Naive thymus-derived CD4-positive, alpha-beta T cell (primary cell): ENCODE measurements around the gene XKR7. TPM values are rescaled to one million over a fixed set of nuclear protein-coding genes. Genes with fewer than 3 reads are reported as not detected.
"Not testable (repeated sequence)": the region's sequence is repeated elsewhere in the genome, so short reads cannot be mapped to it uniquely, and the experiment has no call there.

Experiments used
- ATAC-seq: fragments of 150-1000 bp; cut with Tn5 transposase; 2 replicates; pipeline ENCODE4 v1.10.0; 2021; ENCODE audit warnings: mild to moderate bottlenecking, moderate library complexity
- CTCF ChIA-PET: fragments of 350-600 bp; sonication (Branson Sonifier 250); formaldehyde crosslinking; loops from one replicate; lab custom pipeline; 2021; ENCODE audit warnings: antibody characterized with exemption; lab: Charles Lee
- POLR2A ChIA-PET: fragments of 350-600 bp; sonication (Branson Sonifier 250); formaldehyde crosslinking; loops from one replicate; lab custom pipeline; 2021; ENCODE audit warnings: antibody characterized with exemption, inconsistent platforms; lab: Charles Lee
- DNase-seq, 9 donors: peaks; one replicate each; pipeline versions ENCODE4 v3.0.0 to v3.0.0-alpha.2; 2020 to 2022; ENCODE audit warnings: mixed read lengths in 1 of 9
- H3K27ac ChIP-seq: one replicate; pipeline ENCODE4 v1.7.0; 2013; ENCODE audit warnings: mild to moderate bottlenecking, low read depth, low read length, moderate library complexity
- H3K27me3 ChIP-seq, 2 donors: one replicate each; pipeline ENCODE4 v1.7.0; 2013; ENCODE audit warnings: low read length in 2 of 2, mild to moderate bottlenecking in 2 of 2, moderate library complexity in 2 of 2; ENCODE audit not compliant: control insufficient read depth in 2 of 2, insufficient read depth in 2 of 2
- H3K36me3 ChIP-seq, 3 experiments: 1 replicate in 2 of 3; 2 replicates in 1 of 3; pipeline ENCODE4 v1.7.0; 2013; ENCODE audit warnings: low read length in 3 of 3, mild to moderate bottlenecking in 3 of 3, moderate library complexity in 1 of 3; ENCODE audit not compliant: insufficient read depth in 3 of 3, control insufficient read depth in 2 of 3
- H3K4me1 ChIP-seq, 2 donors: one replicate each; pipeline ENCODE4 v1.7.0; 2013; ENCODE audit warnings: low read length in 2 of 2, mild to moderate bottlenecking in 2 of 2, moderate library complexity in 1 of 2; ENCODE audit not compliant: control insufficient read depth in 2 of 2, insufficient read depth in 2 of 2
- H3K4me3 ChIP-seq: 2 replicates; pipeline ENCODE4 v1.7.0; 2013; ENCODE audit warnings: mild to moderate bottlenecking, low read length
- H3K9me3 ChIP-seq, 3 experiments: 1 replicate in 2 of 3; 2 replicates in 1 of 3; pipeline ENCODE4 v1.7.0; 2013; ENCODE audit warnings: low read length in 3 of 3; ENCODE audit not compliant: control insufficient read depth in 2 of 3
- H3K27ac Mint-ChIP-seq, 9 donors: one replicate each; pipeline ENCODE4 v1.8.0; 2020 to 2022; ENCODE audit warnings: mixed read lengths in 9 of 9, mild to moderate bottlenecking in 8 of 9, moderate library complexity in 5 of 9, inconsistent platforms in 2 of 9
- H3K27me3 Mint-ChIP-seq, 5 donors: one replicate each; pipeline ENCODE4 v1.8.0; 2021 to 2022; ENCODE audit warnings: mixed read lengths in 5 of 5, mild to moderate bottlenecking in 1 of 5
- H3K36me3 Mint-ChIP-seq, 5 donors: one replicate each; pipeline ENCODE4 v1.8.0; 2020 to 2022; ENCODE audit warnings: mixed read lengths in 5 of 5, mild to moderate bottlenecking in 3 of 5, inconsistent platforms in 1 of 5
- H3K4me1 Mint-ChIP-seq, 7 donors: one replicate each; pipeline ENCODE4 v1.8.0; 2020 to 2022; ENCODE audit warnings: mixed read lengths in 7 of 7, mild to moderate bottlenecking in 3 of 7, inconsistent platforms in 1 of 7
- H3K4me3 Mint-ChIP-seq, 10 donors: one replicate each; pipeline ENCODE4 v1.8.0; 2020 to 2022; ENCODE audit warnings: mild to moderate bottlenecking in 10 of 10, mixed read lengths in 10 of 10, moderate library complexity in 6 of 10, inconsistent platforms in 2 of 10
- H3K9me3 Mint-ChIP-seq, 11 donors: one replicate each; pipeline ENCODE4 v1.8.0; 2020 to 2022; ENCODE audit warnings: mixed read lengths in 11 of 11, mild to moderate bottlenecking in 4 of 11, inconsistent platforms in 1 of 11, moderate library complexity in 1 of 11
- intact Hi-C, 2 donors: fragments of 100-400 bp; cut with micrococcal nuclease; formaldehyde crosslinking; loops; one replicate each; pipeline ENCODE4 v1.15.1; 2023
- polyA plus RNA-seq, 2 donors: library from polyadenylated mRNA; unstranded; fragments of 300-500 nt; fragmentation: Illumina TruSeq; gene quantifications; one replicate each; pipeline ENCODE4 v1.2.3, GENCODE V29; 2021
- total RNA-seq, 6 experiments: library from RNA in 5 of 6; stranded (reverse) in 5 of 6; gene quantifications; 1 replicate in 5 of 6; 2 replicates in 1 of 6; pipeline ENCODE4 v1.2.3 and lab custom pipeline; 2021 to 2026

The XKR7 gene
- total and polyA plus RNA-seq, 7 experiments from 2014 or later, result 0.05 TPM; not detected in 6

DNA sequence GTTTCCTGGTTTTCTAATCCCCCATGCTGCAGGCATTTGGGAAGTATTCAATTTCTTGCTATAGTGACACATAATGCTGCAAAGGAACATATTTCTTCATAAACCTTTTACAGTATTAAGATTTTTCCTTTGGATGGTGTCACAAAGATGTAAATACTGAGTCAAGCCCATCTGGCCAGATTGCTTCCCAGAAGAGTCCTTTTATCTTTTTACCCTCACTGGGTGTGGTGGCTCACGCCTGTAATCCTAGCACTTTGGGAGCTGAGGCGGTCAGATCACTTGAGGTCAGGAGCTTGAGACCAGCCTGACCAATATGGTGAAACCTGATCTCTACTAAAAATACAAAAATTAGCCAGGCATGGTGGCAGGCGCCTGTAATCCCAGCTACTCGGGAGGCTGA is 38.3 kb upstream of the XKR7 start:
- H3K9me3 ChIP-seq, H3K27ac ChIP-seq, H3K4me1 ChIP-seq, H3K4me3 ChIP-seq, H3K9me3 Mint-ChIP-seq, CTCF ChIA-PET, POLR2A ChIA-PET, H3K4me3 Mint-ChIP-seq, H3K27me3 ChIP-seq, ATAC-seq, intact Hi-C loops, DNase-seq, H3K27ac Mint-ChIP-seq, H3K36me3 Mint-ChIP-seq, H3K36me3 ChIP-seq, H3K4me1 Mint-ChIP-seq: not testable (repeated sequence)
- H3K27me3 Mint-ChIP-seq, result peaks cover 9 to 43% (median 18%) of the 10 kb centered on the region in 5 donors

GRCh38 chr20:31930779-31931178 is 37.2 kb upstream of the XKR7 start:
- H3K4me1 ChIP-seq, result no peaks in the 10 kb centered on the region
- Mint-ChIP-seq H3K36me3 (no peaks in the 10 kb centered on the region), H3K4me3 (no peak overlapping the region), H3K27ac (no peak overlapping the region), H3K27me3 (peaks cover 9 to 39% (median 12%) of the 10 kb centered on the region in 5 donors), H3K4me1 (peaks cover 0 to 1% (median 0%) of the 10 kb centered on the region in 7 donors), H3K9me3 (no peaks in the 10 kb centered on the region)
- no peaks in the 10 kb centered on the region for H3K9me3 ChIP-seq
- CTCF ChIA-PET, result interaction anchor here (0.7 kb wide), 1 partner anchor 11 kb away, joined by 4 read pairs; no protein-coding TSS in a partner anchor
- no peak overlapping the region for H3K4me3 ChIP-seq
- intact Hi-C loops, result no loop called here
- H3K36me3 ChIP-seq, result no peaks in the 10 kb centered on the region
- no peak overlapping the region for H3K27ac ChIP-seq
- no peak for DNase-seq
- ATAC-seq, result no peak
- POLR2A ChIA-PET, result no interaction called here
- H3K27me3 ChIP-seq, result no peaks in the 10 kb centered on the region

DNA sequence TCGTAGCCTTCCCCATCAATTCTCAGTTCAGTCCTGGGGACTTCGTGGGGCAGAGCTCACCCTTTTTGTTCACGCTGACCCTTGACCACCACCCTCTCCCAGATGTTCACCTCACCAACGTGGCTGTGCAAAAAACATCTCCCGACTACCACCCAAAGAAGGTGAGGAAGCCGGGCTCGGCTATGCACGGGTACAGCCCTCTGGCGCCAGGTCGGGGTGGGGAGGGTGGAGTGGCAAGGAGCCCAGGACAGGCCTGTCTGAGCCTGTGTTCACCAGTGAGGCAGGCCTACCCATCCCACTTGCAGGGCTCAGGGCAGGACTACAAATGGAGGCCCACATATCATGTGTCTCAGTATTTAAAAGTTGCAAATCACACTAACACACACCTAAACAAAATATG is 34.3 kb upstream of the XKR7 start:
- CTCF ChIA-PET, result no interaction called here
- Histone ChIP-seq H3K9me3 (no peaks in the 10 kb centered on the region), H3K4me1 (no peaks in the 10 kb centered on the region), H3K4me3 (no peak overlapping the region), H3K27me3 (no peaks in the 10 kb centered on the region), H3K36me3 (no peaks in the 10 kb centered on the region), H3K27ac (no peak overlapping the region)
- POLR2A ChIA-PET, result no interaction called here
- peaks cover 0 to 20% (median 7%) of the 10 kb centered on the region in 5 donors for H3K27me3 Mint-ChIP-seq
- H3K9me3 Mint-ChIP-seq, result no peaks in the 10 kb centered on the region
- no peaks in the 10 kb centered on the region for H3K36me3 Mint-ChIP-seq
- H3K4me3 Mint-ChIP-seq, result no peak overlapping the region
- no peak overlapping the region for H3K27ac Mint-ChIP-seq
- peaks cover 0 to 1% (median 0%) of the 10 kb centered on the region in 7 donors for H3K4me1 Mint-ChIP-seq
- ATAC-seq (no peak), DNase-seq (no peak)
- intact Hi-C loops, result no loop called here

DNA sequence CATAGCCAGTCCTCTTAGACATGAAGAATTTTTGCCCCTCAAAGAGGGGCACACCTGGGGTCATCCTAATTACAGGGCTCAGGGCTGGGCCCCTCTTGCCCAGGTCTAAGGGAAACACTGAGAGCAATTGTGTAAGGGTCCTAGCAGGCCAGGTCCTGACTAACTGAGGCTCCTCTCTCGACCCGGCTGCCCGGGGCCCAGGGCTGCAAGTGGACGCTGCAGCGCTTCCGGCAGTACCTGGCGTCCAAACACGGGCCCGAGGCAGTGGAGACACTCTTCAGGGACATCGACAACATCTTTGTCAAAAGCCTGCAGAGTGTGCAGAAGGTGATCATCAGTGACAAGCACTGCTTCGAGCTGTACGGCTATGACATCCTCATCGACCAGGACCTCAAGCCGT is 33.5 kb upstream of the XKR7 start:
- POLR2A ChIA-PET, result no interaction called here
- no peaks in the 10 kb centered on the region for H3K9me3 ChIP-seq
- DNase-seq (no peak), ATAC-seq (no peak)
- CTCF ChIA-PET, result no interaction called here
- H3K27ac ChIP-seq, result no peak overlapping the region
- H3K36me3 ChIP-seq, result no peaks in the 10 kb centered on the region
- Mint-ChIP-seq H3K36me3 (no peaks in the 10 kb centered on the region), H3K4me3 (no peak overlapping the region), H3K27me3 (peaks cover 0 to 16% (median 3%) of the 10 kb centered on the region in 5 donors), H3K4me1 (peaks cover 0 to 1% (median 0%) of the 10 kb centered on the region in 7 donors), H3K9me3 (no peaks in the 10 kb centered on the region), H3K27ac (no peak overlapping the region)
- intact Hi-C loops, result no loop called here
- H3K4me1 ChIP-seq, result no peaks in the 10 kb centered on the region
- H3K4me3 ChIP-seq, result no peak overlapping the region
- no peaks in the 10 kb centered on the region for H3K27me3 ChIP-seq

DNA sequence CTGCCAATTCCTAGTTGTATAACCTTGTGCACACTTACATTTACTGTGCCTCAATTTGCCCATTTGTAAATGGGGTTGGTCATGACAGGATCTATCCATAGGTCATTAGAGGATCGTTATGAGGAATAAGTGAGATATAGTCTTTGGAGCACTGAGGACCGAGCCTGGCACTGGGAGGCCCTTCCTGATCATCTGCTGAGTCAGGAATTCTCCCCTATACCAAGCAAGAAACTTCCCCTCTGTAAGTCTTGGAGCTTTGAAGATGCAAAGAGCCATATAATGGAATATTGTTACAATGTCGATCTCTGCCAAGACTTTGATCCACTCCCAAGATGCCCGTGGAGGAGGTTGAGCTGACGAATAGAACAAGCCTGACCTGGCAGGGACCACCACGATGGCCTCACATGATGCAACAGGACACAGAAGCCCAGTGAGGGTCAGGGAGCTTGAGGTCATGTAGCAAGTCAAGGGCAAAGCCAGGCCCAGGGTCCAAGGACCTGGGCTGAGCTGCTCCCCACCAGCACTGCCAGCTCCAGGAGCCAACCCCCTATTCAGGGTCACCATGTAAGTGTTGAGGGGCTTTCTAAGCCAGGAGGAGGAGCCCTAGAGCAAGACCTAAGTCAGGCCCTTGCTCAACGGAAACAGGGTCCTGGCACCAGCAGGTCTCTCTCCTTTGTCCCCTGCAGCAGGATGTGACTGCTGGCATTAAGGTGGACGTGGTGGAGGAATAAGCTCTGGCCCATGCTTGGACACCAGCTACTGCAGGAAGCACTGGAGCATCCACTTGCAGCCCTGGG is 32.8 kb upstream of the XKR7 start:
- peaks cover 0 to 16% (median 3%) of the 10 kb centered on the region in 5 donors for H3K27me3 Mint-ChIP-seq
- no peak for ATAC-seq
- intact Hi-C loops, result no loop called here

GRCh38 chr20:31936420-31936819 is 31.5 kb upstream of the XKR7 start:
- Histone ChIP-seq H3K27ac (no peak overlapping the region), H3K36me3 (no peaks in the 10 kb centered on the region), H3K4me3 (no peak overlapping the region), H3K9me3 (no peaks in the 10 kb centered on the region), H3K27me3 (no peaks in the 10 kb centered on the region), H3K4me1 (no peaks in the 10 kb centered on the region)
- no peaks in the 10 kb centered on the region for H3K9me3 Mint-ChIP-seq
- intact Hi-C loops, result no loop called here
- no peak overlapping the region for H3K4me3 Mint-ChIP-seq
- peaks cover 0 to 1% (median 0%) of the 10 kb centered on the region in 7 donors for H3K4me1 Mint-ChIP-seq
- no peak overlapping the region for H3K27ac Mint-ChIP-seq
- CTCF ChIA-PET, result no interaction called here
- H3K36me3 Mint-ChIP-seq, result no peaks in the 10 kb centered on the region
- DNase-seq (no peak), ATAC-seq (no peak)
- H3K27me3 Mint-ChIP-seq, result peaks cover 0 to 5% (median 0%) of the 10 kb centered on the region in 5 donors
- POLR2A ChIA-PET, result no interaction called here

More for the DNA sequence above, 32.8 kb upstream of the XKR7 start:
- POLR2A ChIA-PET, result no interaction called here
- CTCF ChIA-PET, result no interaction called here
- Histone ChIP-seq H3K27ac (no peak overlapping the region), H3K27me3 (no peaks in the 10 kb centered on the region), H3K9me3 (no peaks in the 10 kb centered on the region), H3K36me3 (no peaks in the 10 kb centered on the region), H3K4me3 (no peak overlapping the region), H3K4me1 (no peaks in the 10 kb centered on the region)
- Mint-ChIP-seq H3K9me3 (no peaks in the 10 kb centered on the region), H3K36me3 (no peaks in the 10 kb centered on the region), H3K27ac (no peak overlapping the region), H3K4me1 (peaks cover 0 to 1% (median 0%) of the 10 kb centered on the region in 7 donors), H3K4me3 (no peak overlapping the region)
- no peak for DNase-seq

- ChIA-PET POLR2A (no interaction called here), CTCF (no interaction called here)
- Mint-ChIP-seq H3K27ac (no peak overlapping the region), H3K9me3 (no peaks in the 10 kb centered on the region), H3K27me3 (no peaks in the 10 kb centered on the region), H3K4me3 (no peak overlapping the region), H3K36me3 (peaks cover 0 to 4% (median 0%) of the 10 kb centered on the region in 5 donors), H3K4me1 (peaks cover 0 to under 1% (median 0%) of the 10 kb centered on the region in 7 donors)
- H3K27ac ChIP-seq, result no peak overlapping the region
- H3K4me1 ChIP-seq, result no peaks in the 10 kb centered on the region
- H3K4me3 ChIP-seq, result no peak overlapping the region
- DNase-seq (no peak), ATAC-seq (no peak)
- intact Hi-C loops, result no loop called here
- H3K9me3 ChIP-seq, result no peaks in the 10 kb centered on the region
- H3K27me3 ChIP-seq, result no peaks in the 10 kb centered on the region
- peaks cover 0 to 11% (median 0%) of the 10 kb centered on the region in 3 experiments for H3K36me3 ChIP-seq
Observed at GRCh38 chr20:31937820-31938219, 30.1 kb upstream of the XKR7 start.
